ENCODE data around the gene CRACDL.
A peak's percentile ranks its signal among the peaks of the same experiment; 100 is the strongest.

DNA sequence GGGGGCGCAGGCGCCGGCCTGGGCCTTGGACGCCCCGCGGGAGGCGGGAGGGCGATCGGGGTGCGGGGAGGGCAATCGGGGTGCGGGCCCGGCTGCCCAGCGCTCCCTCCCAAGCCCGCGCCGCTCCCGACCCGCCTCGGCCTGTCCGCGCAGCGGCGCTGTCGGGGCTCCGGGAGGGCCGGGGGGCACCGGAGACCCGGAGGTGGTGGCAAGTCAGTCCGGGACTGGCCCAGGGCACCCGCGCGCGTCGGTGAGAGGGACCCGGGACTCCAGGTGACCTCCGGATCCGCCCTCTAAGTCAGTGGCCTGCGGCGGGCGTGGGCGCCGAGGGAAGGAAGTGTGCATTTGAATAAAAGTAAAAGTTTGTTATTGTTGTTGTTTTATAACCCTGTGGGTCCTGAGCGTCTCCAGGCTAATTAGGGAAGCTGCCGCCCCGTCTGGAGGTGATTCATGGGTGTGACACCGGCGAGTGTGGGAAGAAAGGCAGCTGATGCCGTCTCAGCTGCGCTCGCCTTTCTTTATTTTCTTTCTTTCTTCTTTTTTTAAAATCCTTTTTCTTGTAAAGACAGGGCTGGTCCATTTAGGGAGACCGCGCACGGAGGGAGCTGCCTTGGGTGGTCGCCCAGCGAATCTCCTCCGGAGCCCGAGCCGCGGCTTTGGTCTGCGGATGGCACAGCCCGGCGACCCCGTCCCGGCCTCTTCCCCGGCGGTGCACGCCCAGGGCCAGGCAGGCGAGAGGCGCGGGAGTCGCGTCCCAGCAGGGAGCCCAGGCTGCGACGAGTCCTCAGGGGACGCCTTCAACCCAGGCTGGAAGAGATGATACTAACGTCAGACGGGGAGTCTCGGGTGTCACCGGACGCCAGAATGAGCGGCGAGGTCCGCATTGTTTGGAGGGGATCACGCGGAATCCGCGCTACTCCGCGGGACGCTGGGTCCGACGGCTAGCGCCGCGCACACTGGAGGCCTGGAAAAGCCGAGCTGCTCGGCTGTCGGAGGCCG lies 627 bp upstream of the CRACDL start:
- TF ChIP-seq, protein P1, sequence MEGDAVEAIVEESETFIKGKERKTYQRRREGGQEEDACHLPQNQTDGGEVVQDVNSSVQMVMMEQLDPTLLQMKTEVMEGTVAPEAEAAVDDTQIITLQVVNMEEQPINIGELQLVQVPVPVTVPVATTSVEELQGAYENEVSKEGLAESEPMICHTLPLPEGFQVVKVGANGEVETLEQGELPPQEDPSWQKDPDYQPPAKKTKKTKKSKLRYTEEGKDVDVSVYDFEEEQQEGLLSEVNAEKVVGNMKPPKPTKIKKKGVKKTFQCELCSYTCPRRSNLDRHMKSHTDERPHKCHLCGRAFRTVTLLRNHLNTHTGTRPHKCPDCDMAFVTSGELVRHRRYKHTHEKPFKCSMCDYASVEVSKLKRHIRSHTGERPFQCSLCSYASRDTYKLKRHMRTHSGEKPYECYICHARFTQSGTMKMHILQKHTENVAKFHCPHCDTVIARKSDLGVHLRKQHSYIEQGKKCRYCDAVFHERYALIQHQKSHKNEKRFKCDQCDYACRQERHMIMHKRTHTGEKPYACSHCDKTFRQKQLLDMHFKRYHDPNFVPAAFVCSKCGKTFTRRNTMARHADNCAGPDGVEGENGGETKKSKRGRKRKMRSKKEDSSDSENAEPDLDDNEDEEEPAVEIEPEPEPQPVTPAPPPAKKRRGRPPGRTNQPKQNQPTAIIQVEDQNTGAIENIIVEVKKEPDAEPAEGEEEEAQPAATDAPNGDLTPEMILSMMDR (optimal IDR thresholded peaks at IDR 0.05 in 1 of 3, IDR thresholded peaks at IDR 0.05 in 1 of 3, conservative IDR thresholded peaks at IDR 0.05 in 1 of 3; ENCODE audit: extremely low read depth in 1 of 3, insufficient read depth in 2 of 3, low read length in 3 of 3), result peak in 2 of 3 experiments; percentile 10 to 20
- peak; percentile 82 for TF ChIP-seq EZH2 (IDR thresholded peaks at IDR 0.05; ENCODE audit: low read length)

Data from keratinocyte (primary cell).